Ovary (tissue), 3 donors: ENCODE measurements around the gene DOK6.

Source experiments
- CTCF ChIP-seq, 3 donors: fragments of 450-650 bp in 2 of 3; fragments of 200-600 bp in 1 of 3; IDR thresholded peaks; one replicate each; pipeline versions ENCODE4 v1.5.1 to v1.8.0; 2016 to 2022; ENCODE audit warnings: antibody characterized with exemption in 3 of 3, mild to moderate bottlenecking in 1 of 3
- POLR2A ChIP-seq: fragments of 450-650 bp; IDR thresholded peaks from one replicate; pipeline ENCODE4 v1.6.1; 2017; ENCODE audit warnings: antibody characterized with exemption, mild to moderate bottlenecking, moderate library complexity
- donor health status: DM: no; HTN: no; CAD: no.

DNA sequence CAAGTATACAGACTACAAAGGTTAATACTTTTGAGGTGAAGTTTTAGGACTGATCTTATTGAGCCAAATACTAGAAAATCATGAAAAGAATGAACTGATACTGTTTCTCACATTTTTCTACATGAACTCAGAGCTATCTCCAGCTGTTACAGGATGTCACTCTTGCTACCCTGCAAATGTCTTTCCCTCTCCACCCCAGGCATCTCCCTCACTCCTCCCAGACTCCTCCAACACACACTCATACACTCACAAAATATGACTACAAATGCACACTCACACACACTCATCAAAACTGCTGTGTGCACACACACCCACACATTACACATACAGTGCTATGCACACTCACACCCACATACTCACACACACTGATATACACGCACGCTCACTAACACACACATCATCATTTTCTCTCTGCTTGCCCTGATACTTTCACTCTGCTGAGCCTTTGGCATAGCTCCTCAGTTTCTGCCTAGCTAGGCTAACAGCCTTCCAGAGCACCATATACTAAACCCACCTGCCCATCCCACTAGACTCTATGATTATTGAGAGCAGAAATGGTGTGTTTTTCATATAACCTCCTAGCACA lies 273.7 kb downstream of the DOK6 start:
- no peak for TF ChIP-seq CTCF (IDR thresholded peaks at IDR 0.05)
- TF ChIP-seq POLR2A = no peak
